ENCODE results near the gene PHLDB3. TPM values are rescaled to one million over a fixed set of nuclear protein-coding genes. Genes with fewer than 3 reads are reported as not detected.

Gene PHLDB3
- polyA plus RNA-seq, 1 of the 3 experiments (the other 2 are of a cell fraction) = 15.6 TPM

DNA sequence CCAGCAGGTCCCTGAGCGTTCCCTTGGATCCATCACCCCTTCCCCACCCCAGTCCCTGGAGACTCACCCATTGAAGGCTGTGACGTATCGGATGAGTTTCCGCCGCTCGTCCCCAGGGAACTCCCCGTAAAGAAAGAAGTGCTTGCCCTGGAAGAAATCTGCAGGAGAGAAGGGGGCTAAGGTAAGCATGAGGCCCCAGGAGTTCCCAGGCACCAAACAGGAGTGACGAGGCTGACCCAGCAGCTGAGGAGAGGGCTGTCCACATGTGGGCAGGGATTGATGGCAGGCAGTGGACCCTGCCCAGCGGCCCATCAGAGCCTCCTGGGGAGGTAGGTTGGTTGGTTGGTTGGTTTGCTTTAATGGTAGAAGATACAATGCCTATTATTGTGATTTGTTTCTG, 39.5 kb upstream of the PHLDB3 start:
- Histone ChIP-seq H3K9me2 (no peaks in the 10 kb centered on the region), H3F3A (replicated peaks; ENCODE audit: insufficient read depth) (peaks cover 3% of the 10 kb centered on the region), H3K9ac (no peak overlapping the region), H3K79me2 (ENCODE audit: insufficient read depth) (no peaks in the 10 kb centered on the region), H4K20me1 (ENCODE audit: insufficient read depth) (no peaks in the 10 kb centered on the region), H3K4me3 (ENCODE audit: low read depth in 2 of 2, low read length in 1 of 2) (no peak overlapping the region), H3K9me3 (no peaks in the 10 kb centered on the region), H3K4me2 (no peak overlapping the region), H3K36me3 (replicated peaks in 1 of 2; ENCODE audit: control insufficient read depth in 1 of 2, insufficient read depth in 2 of 2, low read length in 1 of 2) (peaks cover 14 to 26% of the 10 kb centered on the region in 2 experiments), H3K27ac (ENCODE audit: low read depth in 2 of 2, low read length in 1 of 2) (no peak overlapping the region), H3K27me3 (ENCODE audit: insufficient read depth) (no peaks in the 10 kb centered on the region), H2AFZ (ENCODE audit: low read depth) (no peak overlapping the region), H3K4me1 (ENCODE audit: control insufficient read depth in 1 of 2, insufficient read depth in 2 of 2, low read depth in 1 of 2, low read length in 1 of 2) (no peaks in the 10 kb centered on the region)
- no peak for TF ChIP-seq TAF1 (IDR thresholded peaks at IDR 0.05; ENCODE audit: borderline replicate concordance, low read depth, low read length)
- no peak for TF ChIP-seq TEAD4 (IDR thresholded peaks at IDR 0.05; ENCODE audit: borderline replicate concordance, insufficient read depth)
- no peak for TF ChIP-seq GABPA (IDR thresholded peaks at IDR 0.05; ENCODE audit: low read depth)
- TF ChIP-seq FOXM1 (IDR thresholded peaks at IDR 0.05; ENCODE audit: low read depth) = no peak
- TF ChIP-seq, protein P1, sequence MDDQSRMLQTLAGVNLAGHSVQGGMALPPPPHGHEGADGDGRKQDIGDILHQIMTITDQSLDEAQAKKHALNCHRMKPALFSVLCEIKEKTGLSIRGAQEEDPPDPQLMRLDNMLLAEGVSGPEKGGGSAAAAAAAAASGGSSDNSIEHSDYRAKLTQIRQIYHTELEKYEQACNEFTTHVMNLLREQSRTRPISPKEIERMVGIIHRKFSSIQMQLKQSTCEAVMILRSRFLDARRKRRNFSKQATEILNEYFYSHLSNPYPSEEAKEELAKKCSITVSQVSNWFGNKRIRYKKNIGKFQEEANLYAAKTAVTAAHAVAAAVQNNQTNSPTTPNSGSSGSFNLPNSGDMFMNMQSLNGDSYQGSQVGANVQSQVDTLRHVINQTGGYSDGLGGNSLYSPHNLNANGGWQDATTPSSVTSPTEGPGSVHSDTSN (IDR thresholded peaks at IDR 0.05) = no peak
- TF ChIP-seq CTCF (IDR thresholded peaks at IDR 0.05) = no peak
- no peak for TF ChIP-seq MAX (IDR thresholded peaks at IDR 0.05; ENCODE audit: low read depth)
- TF ChIP-seq POLR2AphosphoS5 (IDR thresholded peaks at IDR 0.05; ENCODE audit: low read depth, low read length) = no peak
- no peak for TF ChIP-seq RAD21 (IDR thresholded peaks at IDR 0.05; ENCODE audit: low read length)
- TF ChIP-seq EZH2phosphoT487 (IDR thresholded peaks at IDR 0.05; ENCODE audit: borderline replicate concordance, low read depth) = no peak
- 100% methylated on average over 9 of the region's 9 CpGs for WGBS (ENCODE audit: low lambda C conversion rate)
- ChIA-PET CTCF (interaction anchor here (1.1 to 1.8 kb wide), 2 partner anchors 10 to 109 kb away, joined by 3 to 11 read pairs; no protein-coding TSS in a partner anchor), POLR2A (no interaction called here)
- DNase-seq = no peak

DNA sequence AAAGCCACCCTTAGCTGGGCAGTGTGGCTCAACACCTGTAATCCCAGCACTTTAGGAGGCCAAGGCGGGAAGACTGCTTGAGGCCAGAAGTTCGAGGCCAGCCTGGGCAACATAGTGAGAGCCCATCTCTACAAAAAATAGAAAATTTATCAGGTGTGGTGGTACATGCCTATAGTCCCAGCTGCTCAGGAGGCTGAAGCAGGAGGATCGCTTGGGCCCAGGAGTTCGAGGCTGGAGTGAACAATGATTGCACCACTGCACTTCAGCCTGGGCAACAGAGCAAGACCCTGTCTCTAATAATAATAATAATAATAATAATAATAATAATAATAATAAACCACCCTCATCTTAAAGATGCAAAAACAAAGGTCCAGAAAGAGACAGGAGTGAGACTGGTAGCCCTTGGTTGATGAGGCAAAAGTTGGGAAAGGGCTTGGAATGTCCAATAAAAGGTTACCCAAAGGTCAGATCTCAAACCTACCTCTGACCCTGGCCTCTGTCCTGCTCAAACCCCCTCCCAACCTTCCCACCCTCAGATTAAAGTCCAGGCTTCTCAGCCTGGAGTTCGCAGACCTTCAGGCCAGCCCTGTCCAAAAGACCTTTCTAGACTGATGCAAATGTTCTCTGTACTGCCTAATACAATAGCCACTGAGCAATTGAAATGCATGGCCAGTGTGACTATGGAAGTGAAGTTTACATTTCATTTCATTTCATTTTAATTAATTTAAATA, 37.5 kb upstream of the PHLDB3 start:
- Histone ChIP-seq H3K9me3 (no peaks in the 10 kb centered on the region), H2AFZ (ENCODE audit: low read depth) (no peak overlapping the region), H3K27ac (ENCODE audit: low read depth in 2 of 2, low read length in 1 of 2) (no peak overlapping the region), H3K4me3 (ENCODE audit: low read depth in 2 of 2, low read length in 1 of 2) (no peak overlapping the region), H3K9me2 (no peaks in the 10 kb centered on the region), H3K9ac (no peak overlapping the region), H3K27me3 (ENCODE audit: insufficient read depth) (no peaks in the 10 kb centered on the region), H3K4me2 (no peak overlapping the region), H4K20me1 (ENCODE audit: insufficient read depth) (no peaks in the 10 kb centered on the region), H3K36me3 (replicated peaks in 1 of 2; ENCODE audit: control insufficient read depth in 1 of 2, insufficient read depth in 2 of 2, low read length in 1 of 2) (peaks cover 28 to 32% of the 10 kb centered on the region in 2 experiments), H3F3A (replicated peaks; ENCODE audit: insufficient read depth) (no peaks in the 10 kb centered on the region), H3K4me1 (ENCODE audit: control insufficient read depth in 1 of 2, insufficient read depth in 2 of 2, low read depth in 1 of 2, low read length in 1 of 2) (no peaks in the 10 kb centered on the region), H3K79me2 (ENCODE audit: insufficient read depth) (no peaks in the 10 kb centered on the region)
- no peak for TF ChIP-seq RAD21 (IDR thresholded peaks at IDR 0.05; ENCODE audit: low read length)
- TF ChIP-seq, protein P1 (IDR thresholded peaks at IDR 0.05) = no peak
- no peak for TF ChIP-seq FOXM1 (IDR thresholded peaks at IDR 0.05; ENCODE audit: low read depth)
- no peak for TF ChIP-seq RCOR1 (IDR thresholded peaks at IDR 0.05; ENCODE audit: low read length)
- WGBS (ENCODE audit: low lambda C conversion rate) = 93% methylated on average over 5 of the region's 5 CpGs
- DNase-seq = no peak
- ChIA-PET POLR2A (no interaction called here), CTCF (interaction anchor here (0.9 to 1.8 kb wide), 2 partner anchors 12 to 13 kb away, joined by 3 to 11 read pairs; no protein-coding TSS in a partner anchor)

Data from SK-N-SH (cell line).